Measurements from ENCODE around the gene AGO3. TPM values are rescaled to one million over a fixed set of nuclear protein-coding genes. Genes with fewer than 3 reads are reported as not detected.

The AGO3 gene
- total RNA-seq, 4 donors from 2014 or later: 19.9 to 23.3 (median 21.0) TPM

DNA sequence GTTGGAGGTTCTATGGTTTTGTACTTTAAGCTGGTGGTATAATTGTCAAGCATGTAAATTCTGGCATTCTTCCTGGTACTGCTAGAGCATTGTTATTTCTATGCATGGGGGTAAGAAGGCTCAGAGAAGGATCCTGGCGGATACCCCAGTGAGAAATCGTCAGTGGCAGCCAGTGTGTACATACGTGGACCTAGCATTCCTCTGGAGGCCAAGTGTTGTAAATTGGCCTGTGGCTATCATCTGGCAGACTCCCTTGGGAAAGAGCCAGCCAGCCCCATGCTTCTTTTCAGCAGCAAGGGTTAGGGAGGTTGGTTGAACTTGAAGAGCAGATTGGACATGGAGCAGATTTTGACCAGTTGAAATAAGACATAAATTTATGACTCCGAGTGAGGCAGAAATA, 5.2 kb upstream of the AGO3 start:
- no peak overlapping the region for H3K27ac ChIP-seq (replicated peaks in 1 of 4)
- intact Hi-C loops (cut with DNase I): no loop called here
- WGBS: 40% methylated on average over 4 of the region's 4 CpGs

DNA sequence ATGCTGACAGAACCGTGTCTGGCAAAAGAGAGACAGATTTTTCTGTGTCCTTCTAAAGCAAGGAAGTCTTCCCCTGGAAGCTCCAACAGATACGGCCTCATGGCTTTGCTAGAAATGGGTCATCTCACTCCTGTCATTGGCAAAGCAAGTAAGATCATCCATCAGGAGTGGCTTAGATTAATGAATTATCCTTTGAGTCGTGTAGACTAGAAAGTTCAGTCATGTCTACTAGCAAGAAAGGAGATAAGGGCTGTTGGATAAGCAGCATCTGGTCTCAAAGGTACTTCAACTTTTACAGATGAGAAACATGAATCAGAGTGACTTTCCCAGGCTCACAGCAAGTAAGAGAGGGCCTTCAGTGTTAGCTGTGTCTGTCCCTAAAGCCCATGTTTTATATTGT, 3.4 kb upstream of the AGO3 start:
- H3K27ac ChIP-seq (replicated peaks in 1 of 4): no peak overlapping the region
- peaks cover 8 to 18% (median 17%) of the 10 kb centered on the region in 4 donors for H3K4me1 ChIP-seq
- peaks cover 0 to 4% (median 0%) of the 10 kb centered on the region in 4 donors for H3K36me3 ChIP-seq
- DNase-seq (ENCODE audit: extremely low spot score): no peak
- WGBS: 54% methylated on average over 3 of the region's 3 CpGs
- H3K9me3 ChIP-seq: no peaks in the 10 kb centered on the region
- intact Hi-C loops (cut with DNase I): no loop called here
- TF ChIP-seq POLR2A (IDR thresholded peaks at IDR 0.05; ENCODE audit: low read depth): no peak
- TF ChIP-seq EP300 (IDR thresholded peaks at IDR 0.05): no peak
- TF ChIP-seq, protein P1, sequence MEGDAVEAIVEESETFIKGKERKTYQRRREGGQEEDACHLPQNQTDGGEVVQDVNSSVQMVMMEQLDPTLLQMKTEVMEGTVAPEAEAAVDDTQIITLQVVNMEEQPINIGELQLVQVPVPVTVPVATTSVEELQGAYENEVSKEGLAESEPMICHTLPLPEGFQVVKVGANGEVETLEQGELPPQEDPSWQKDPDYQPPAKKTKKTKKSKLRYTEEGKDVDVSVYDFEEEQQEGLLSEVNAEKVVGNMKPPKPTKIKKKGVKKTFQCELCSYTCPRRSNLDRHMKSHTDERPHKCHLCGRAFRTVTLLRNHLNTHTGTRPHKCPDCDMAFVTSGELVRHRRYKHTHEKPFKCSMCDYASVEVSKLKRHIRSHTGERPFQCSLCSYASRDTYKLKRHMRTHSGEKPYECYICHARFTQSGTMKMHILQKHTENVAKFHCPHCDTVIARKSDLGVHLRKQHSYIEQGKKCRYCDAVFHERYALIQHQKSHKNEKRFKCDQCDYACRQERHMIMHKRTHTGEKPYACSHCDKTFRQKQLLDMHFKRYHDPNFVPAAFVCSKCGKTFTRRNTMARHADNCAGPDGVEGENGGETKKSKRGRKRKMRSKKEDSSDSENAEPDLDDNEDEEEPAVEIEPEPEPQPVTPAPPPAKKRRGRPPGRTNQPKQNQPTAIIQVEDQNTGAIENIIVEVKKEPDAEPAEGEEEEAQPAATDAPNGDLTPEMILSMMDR (IDR thresholded peaks at IDR 0.05): no peak
- no peak for TF ChIP-seq POLR2AphosphoS5 (IDR thresholded peaks at IDR 0.05)
- no peaks in the 10 kb centered on the region for H3K27me3 ChIP-seq
- H3K4me3 ChIP-seq: no peak overlapping the region

More for the DNA sequence above, 5.2 kb upstream of the AGO3 start:
- H3K9me3 ChIP-seq: no peaks in the 10 kb centered on the region
- peaks cover 7 to 9% (median 8%) of the 10 kb centered on the region in 4 donors for H3K4me1 ChIP-seq
- no peak overlapping the region for H3K4me3 ChIP-seq
- DNase-seq (ENCODE audit: extremely low spot score): peak; percentile 64
- no peak for TF ChIP-seq POLR2A (IDR thresholded peaks at IDR 0.05; ENCODE audit: low read depth)
- no peak for TF ChIP-seq POLR2AphosphoS5 (IDR thresholded peaks at IDR 0.05)
- TF ChIP-seq, protein P1 (IDR thresholded peaks at IDR 0.05): no peak
- no peak for TF ChIP-seq EP300 (IDR thresholded peaks at IDR 0.05)
- H3K36me3 ChIP-seq: peaks cover 0 to 19% (median 12%) of the 10 kb centered on the region in 4 donors
- H3K27me3 ChIP-seq: no peaks in the 10 kb centered on the region

DNA sequence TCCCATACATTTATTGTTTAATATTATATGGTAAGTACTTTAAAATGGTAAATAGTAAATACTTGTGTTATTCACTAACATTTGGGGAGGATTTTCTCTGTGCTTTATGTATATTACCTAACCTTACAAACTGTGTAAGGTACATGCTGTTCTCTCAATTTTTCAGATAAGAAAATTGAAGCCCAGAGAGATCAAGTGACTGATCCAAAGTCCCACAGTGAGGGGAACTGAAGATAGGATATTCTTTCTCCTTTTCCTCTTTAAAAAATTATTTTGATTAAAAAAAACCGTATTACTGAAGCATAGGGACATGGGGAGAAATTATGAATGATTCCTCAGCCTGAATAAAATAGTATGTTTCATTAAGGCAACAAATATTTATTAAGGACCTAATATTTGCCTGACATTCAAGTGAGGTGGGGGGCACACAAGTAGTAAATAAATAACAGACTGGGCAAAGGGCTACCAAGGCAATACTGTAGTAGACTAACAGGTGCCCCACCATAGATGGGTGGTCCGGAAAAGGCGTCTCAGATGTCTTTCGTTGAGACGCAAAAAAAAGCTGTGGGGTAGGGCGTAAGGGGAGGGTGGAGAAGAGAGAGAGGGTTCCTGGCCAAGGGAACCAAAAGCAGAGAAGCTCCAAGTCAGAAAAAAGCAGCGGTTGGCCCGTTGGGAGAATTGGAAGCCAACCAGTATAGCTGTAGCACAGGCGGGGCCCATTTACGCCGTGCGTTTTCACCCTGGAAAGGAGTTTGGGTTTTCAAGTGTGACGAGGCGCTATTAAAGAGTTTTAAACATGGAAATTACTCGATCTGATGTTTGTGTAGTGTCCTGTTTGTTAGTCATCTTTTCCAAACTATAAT, 944 bp upstream of the AGO3 start:
- 1% methylated on average over 15 of the region's 15 CpGs for WGBS
- intact Hi-C loops (cut with DNase I): no loop called here
- peak; percentile 91 for DNase-seq (ENCODE audit: extremely low spot score)

DNA sequence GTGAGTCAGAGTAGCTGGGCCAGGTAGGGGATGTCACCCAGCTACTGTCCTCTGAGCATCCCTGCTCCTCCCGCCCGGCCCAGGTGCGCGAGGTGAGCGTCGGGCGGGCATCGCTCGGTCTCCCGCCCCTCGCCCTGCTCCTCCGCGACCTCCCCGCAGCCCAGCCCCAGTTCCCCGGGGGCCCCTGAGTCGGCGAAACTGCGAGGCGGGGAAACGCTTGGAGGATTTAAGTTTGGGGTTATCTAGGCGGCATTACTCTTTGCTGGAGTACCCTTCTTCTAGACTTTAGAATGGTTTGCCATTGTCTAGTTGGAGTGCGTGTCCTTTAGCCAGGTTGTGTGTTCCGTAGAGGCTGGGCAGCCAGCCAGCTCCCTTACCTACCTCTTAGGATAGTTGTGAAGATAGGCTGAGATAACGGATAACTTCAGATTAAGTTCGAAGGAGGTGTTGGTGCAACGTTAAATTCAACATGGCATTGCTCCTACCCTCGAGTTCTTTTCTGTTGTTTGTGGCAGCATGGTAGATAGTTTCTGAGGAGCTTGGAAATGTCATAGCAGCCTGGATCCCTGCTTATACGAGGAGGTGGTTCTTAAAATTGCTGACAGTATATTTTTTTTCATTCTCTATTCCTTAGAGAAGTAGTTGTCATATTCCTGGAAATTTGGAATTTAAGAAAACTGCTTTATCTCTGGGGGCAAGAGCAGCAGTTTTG, 697 bp downstream of the AGO3 start:
- no peaks in the 10 kb centered on the region for H3K9me3 ChIP-seq
- DNase-seq (ENCODE audit: extremely low spot score): peak; percentile 74
- H3K27me3 ChIP-seq: no peaks in the 10 kb centered on the region
- H3K4me3 ChIP-seq: peak overlapping the region; percentile 80 to 96 (median 90)
- H3K27ac ChIP-seq (replicated peaks in 1 of 4): peak overlapping the region; percentile 96 to 99 (median 99)
- WGBS: 0% methylated on average over 6 of the region's 28 CpGs
- TF ChIP-seq POLR2AphosphoS5 (IDR thresholded peaks at IDR 0.05): no peak
- TF ChIP-seq EP300 (IDR thresholded peaks at IDR 0.05): no peak
- TF ChIP-seq POLR2A (IDR thresholded peaks at IDR 0.05; ENCODE audit: low read depth): no peak
- TF ChIP-seq, protein P1 (IDR thresholded peaks at IDR 0.05): no peak
- peaks cover 8 to 56% (median 53%) of the 10 kb centered on the region in 4 donors for H3K4me1 ChIP-seq
- no peaks in the 10 kb centered on the region for H3K36me3 ChIP-seq
- intact Hi-C loops (cut with DNase I): no loop called here

More for the DNA sequence above, 944 bp upstream of the AGO3 start:
- Histone ChIP-seq H3K4me1 (peaks cover 8 to 40% (median 39%) of the 10 kb centered on the region in 4 donors), H3K4me3 (peak overlapping the region; percentile 80 to 96 (median 90)), H3K9me3 (no peaks in the 10 kb centered on the region), H3K36me3 (no peaks in the 10 kb centered on the region), H3K27me3 (no peaks in the 10 kb centered on the region), H3K27ac (replicated peaks in 1 of 4) (peak overlapping the region; percentile 96 to 99 (median 99))
- no peak for TF ChIP-seq POLR2A (IDR thresholded peaks at IDR 0.05; ENCODE audit: low read depth)

DNA sequence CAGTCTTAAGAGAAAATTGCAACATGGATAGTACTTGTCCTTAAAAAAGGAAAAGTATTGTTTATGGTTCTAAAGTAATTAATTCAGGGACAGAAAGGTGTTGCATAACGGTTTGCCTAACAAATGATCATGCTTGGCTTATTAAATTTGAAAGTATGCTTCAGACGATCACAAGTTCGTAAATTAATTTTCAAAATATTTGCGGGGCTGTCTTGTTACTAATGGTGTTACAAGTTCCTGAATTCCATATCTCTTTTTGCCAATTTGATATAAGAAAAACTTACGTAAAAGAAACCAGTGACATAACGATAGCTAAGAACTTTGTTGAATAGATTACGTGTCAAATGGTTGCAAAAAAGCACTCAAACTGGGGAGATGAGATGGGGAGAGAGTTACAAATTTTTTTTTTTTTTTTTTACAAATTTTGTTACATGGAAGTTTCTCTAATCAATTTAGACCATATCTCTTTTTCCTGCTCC, 1.3 kb downstream of the AGO3 start:
- 47% methylated on average over 7 of the region's 7 CpGs for WGBS
- no peaks in the 10 kb centered on the region for H3K36me3 ChIP-seq
- peak overlapping the region; percentile 80 to 96 (median 90) for H3K4me3 ChIP-seq
- peaks cover 8 to 60% (median 54%) of the 10 kb centered on the region in 4 donors for H3K4me1 ChIP-seq
- H3K9me3 ChIP-seq: no peaks in the 10 kb centered on the region
- no peaks in the 10 kb centered on the region for H3K27me3 ChIP-seq
- TF ChIP-seq POLR2A (IDR thresholded peaks at IDR 0.05; ENCODE audit: low read depth) (no peak), EP300 (IDR thresholded peaks at IDR 0.05) (no peak), POLR2AphosphoS5 (IDR thresholded peaks at IDR 0.05) (no peak)
- TF ChIP-seq, protein P1 (IDR thresholded peaks at IDR 0.05): no peak
- peak overlapping the region; percentile 96 to 99 (median 99) for H3K27ac ChIP-seq (replicated peaks in 1 of 4)
- no peak for DNase-seq (ENCODE audit: extremely low spot score)
- intact Hi-C loops (cut with DNase I): no loop called here
